Activated CD4-positive, CD25-positive, alpha-beta regulatory T cell (primary cell): ENCODE measurements around the gene RBBP7.
"Not testable (repeated sequence)": the region's sequence is repeated elsewhere in the genome, so short reads cannot be mapped to it uniquely, and the experiment has no call there.

ENCODE experiments used
- DNase-seq, 4 experiments: peaks; one replicate each; lab custom pipeline; 2025; lab: John Stamatoyannopoulos, UW

RBBP7 gene

GRCh38 chrX:16862829-16863228, 7.3 kb downstream of the RBBP7 start:
- no peak for DNase-seq

DNA sequence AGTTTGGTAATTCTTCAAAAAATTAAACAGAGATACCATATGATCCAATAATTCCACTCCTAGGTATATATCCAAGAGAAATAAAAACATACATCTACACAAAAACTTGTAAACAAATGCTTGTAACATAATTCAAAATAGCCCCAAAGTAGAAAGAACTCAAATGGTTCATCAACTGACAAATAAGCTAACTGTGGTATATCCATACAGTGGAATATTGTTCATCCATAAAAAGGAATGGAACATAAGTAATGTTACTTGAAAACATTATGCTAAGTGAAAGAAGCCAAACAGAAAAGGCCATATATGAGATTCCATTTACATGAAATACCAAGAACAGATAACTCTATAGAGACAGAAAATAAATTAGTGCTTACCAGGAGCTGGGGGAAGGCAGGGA, 13.4 kb downstream of the RBBP7 start:
- DNase-seq, result no peak

GRCh38 chrX:16856076-16856404, 14.1 kb downstream of the RBBP7 start:
- not testable (repeated sequence) for DNase-seq

DNA sequence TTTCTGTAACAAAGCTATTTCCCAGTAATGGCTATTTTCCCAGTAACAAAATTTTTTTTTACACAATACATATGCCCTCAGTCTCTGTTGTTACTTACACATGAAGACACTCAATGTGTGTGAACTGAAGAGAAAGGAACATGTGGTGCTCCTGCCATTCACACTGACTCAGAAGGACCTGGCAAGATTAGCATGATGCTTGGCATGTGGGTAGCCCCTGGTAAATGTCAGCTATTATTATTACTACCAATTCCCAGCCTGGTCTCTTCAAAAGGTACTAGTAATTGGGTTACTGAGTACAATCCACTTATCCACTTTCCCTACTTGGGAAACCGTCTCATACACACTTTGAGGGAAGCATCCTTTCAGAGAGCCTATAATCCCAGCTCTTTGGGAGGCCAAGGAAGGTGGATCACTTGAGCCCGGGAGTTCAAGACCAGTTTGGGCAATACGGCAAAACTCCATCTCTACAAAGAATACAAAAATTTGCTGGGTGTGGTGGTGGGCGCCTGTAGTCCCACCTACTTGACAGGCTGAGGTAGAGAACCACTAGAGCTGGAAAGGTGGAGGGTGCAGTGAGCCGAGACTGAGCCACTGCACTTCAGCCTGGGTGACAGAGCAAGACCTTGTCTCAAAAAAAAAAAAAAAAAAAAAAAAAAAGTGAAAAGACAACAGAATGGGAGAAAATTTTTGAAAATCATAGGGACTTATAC, 14.6 kb downstream of the RBBP7 start:
- no peak for DNase-seq

GRCh38 chrX:16853537-16853936, 16.6 kb downstream of the RBBP7 start:
- no peak for DNase-seq

- DNase-seq, result no peak
Measured at GRCh38 chrX:16852617-16853179, 17.5 kb downstream of the RBBP7 start.

- DNase-seq, result no peak
Measured at GRCh38 chrX:16851827-16852226, 18.3 kb downstream of the RBBP7 start.

DNA sequence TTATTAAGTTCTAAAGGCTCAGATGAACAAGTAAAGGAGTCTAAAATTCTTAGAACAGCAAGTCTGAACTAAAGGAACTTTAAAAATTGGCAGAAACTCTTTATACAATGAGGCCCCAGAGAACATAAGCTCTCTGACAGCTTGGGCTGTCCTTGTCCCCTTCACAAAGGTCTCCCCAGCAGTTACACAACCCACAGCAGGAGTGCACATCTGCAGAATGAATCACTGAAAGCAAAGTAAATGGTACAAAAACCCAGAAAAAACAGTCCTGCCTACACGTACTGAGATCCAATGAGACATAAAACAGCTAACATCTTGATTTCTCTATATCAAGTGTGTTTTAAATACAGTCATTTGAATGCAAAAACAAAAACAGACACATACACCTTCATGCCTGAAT, 18.7 kb downstream of the RBBP7 start:
- DNase-seq, result no peak

DNA sequence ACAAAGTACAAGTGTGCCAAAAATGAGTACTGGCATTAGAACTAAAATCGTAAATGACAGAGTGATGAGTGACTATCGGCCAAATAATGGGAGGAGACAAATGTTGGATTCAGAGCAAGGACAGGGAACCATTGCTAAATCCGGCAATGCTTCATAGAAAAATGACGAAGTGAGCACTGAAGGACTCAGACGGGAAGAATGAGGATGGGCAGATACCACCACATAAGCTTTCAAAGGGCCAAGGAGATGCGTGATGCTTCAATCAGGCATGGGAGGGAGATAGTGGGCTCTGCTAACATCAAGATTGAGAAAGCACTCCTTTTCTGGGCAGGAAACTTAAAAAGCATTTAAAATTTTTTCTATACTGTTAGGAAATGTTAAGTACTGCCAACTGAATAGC, 21.6 kb downstream of the RBBP7 start:
- no peak for DNase-seq

- no peak for DNase-seq
Measured at GRCh38 chrX:16845686-16846085, 24.5 kb downstream of the RBBP7 start.

GRCh38 chrX:16843208-16843909, 26.8 kb downstream of the RBBP7 start:
- DNase-seq, result no peak

- DNase-seq, result no peak
Measured at GRCh38 chrX:16842684-16843083, 27.5 kb downstream of the RBBP7 start.

DNA sequence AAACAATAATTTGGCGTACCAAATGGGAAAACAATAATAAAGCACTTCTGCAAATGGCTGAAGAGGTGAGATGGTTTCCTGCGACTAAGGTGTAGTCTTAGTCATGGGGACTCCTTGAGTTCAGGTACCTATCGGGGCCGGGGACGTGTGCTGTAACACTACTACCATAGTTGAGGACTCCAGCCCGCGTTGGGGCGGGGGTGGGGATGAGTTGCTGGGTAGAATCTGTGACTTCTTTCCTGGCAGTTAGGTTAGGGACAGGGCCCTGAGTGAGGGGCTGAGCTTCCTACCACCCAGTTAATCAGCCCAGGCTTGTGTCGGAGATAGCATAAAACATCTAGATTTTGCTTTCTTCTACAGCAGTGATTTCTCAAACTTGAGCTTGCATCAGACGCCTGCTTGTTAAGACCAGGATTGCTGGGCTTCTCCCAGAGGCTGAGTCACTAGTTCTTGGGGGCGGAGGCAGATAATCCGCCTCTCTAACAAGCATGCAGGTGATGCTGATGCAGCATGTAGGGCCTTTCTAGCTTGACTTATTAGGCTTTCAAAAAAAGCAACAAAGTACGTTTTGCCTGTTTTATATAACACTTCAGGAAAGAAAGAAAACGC, 30.2 kb downstream of the RBBP7 start:
- no peak for DNase-seq

DNA sequence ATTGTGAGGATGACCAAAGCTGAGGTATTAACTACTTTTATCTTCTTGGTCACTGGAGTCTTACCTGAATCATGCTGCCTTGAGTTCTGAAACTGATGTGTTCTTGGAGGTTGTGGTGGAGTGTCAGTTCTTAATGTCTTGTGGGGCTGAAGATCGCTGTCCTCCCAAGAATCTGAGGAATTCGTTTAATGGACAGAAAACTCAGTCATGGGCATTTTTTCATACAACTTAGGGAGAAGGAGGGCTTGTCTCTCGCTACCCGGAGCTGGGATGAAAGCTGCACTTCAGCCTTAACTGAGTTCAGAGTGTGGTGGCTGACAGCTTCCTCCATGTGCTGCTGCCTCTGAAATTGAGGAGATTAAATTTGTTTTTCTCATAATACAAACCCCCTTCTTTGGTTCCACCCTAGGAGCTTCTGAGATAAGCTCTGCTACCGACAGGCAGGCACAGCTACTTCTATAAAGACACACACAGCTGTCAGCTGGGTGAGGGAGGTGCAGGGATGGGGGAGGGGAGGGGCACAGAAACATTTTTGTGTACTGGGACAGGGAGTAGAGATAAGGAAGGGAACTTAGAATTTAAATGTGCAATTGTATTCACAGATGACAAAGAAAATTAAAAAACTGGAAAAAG, 30.8 kb downstream of the RBBP7 start:
- no peak for DNase-seq

DNA sequence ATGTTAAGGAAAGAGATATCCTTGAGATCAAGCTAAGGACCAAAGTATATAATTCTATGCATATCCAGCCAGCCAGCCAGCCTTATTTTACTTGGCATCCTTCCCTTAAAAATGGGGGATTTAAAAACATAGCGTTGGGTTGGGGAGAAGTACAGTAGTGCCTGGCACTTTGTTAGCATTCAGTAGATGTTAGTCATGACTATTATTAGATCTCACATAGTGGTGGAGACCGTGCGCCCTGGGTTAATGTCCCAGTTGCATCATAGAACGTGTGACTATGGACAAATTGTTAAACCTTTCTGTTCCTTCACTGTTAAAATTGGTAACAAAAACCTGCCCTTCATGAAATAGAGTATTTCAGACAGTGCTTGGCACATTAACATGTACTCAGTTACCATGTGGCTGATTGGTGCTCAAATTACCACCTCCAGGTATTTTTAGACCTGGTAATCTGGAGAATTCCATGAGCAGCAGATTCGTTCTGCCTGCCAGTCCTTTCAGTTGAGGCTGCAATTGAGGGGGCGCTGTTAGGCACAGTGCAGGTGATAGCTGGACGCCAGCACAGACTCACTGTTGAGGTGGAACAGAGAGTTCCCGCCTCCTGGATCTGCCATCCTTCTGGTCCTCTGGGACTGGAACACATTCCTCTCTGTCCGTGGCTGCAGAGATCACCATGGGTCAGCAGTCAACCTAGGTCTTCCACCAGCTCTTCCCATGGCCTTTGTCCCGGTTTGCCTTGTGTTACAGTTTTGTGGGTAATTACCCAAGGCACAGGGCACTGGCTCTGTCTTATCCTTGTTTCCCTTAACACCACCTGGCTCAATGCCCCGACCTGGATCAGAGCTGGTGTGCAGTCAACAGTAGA, 31.7 kb downstream of the RBBP7 start:
- no peak for DNase-seq

GRCh38 chrX:16836371-16836770, 33.8 kb downstream of the RBBP7 start:
- no peak for DNase-seq

- DNase-seq, result no peak
Measured at GRCh38 chrX:16834806-16835205, 35.4 kb downstream of the RBBP7 start.

DNA sequence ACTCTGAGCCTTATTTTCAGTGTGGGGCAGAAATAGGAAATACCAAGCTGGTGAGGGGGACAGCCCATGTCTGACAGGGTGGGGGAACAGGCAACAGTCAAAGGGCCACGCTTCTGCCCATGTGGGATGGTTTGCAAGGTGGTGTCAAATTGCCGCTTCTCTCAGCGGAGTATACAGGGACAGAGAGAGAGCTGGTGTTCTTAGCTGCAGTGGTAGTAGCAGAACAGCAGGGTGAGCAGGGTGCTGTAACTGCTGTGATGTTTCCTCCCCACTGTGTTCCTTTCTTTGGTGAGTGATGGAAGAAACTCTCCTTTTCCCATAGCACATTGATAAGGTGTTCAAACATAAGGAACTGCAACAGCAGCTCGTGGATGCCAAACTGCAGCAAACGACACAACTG, 37.9 kb downstream of the RBBP7 start:
- DNase-seq, result no peak

- DNase-seq, result no peak
Measured at GRCh38 chrX:16828124-16828908, 41.8 kb downstream of the RBBP7 start.

GRCh38 chrX:16827225-16827624, 42.9 kb downstream of the RBBP7 start:
- no peak for DNase-seq

GRCh38 chrX:16826207-16826606, 44.0 kb downstream of the RBBP7 start:
- no peak for DNase-seq
